GM12878 (cell line): ENCODE measurements around the gene CCND2. TPM values are rescaled to one million over a fixed set of nuclear protein-coding genes. Genes with fewer than 3 reads are reported as not detected.

Experiments
- ATF7 ChIP-seq: fragments of 450-650 bp; IDR thresholded peaks from 2 replicates; pipeline ENCODE4 v1.6.1; 2016; ENCODE audit warnings: low read depth, mild to moderate bottlenecking
- CEBPB ChIP-seq, 2 experiments: fragments of 150-350 bp in 1 of 2; IDR thresholded peaks; 2 replicates each; pipeline ENCODE4 v1.6.1; 2012 to 2014; ENCODE audit warnings: low read depth in 2 of 2, low read length in 2 of 2, borderline replicate concordance in 1 of 2, inconsistent platforms in 1 of 2
- MEF2A ChIP-seq: IDR thresholded peaks from 2 replicates; pipeline ENCODE4 v1.6.1; 2011; ENCODE audit warnings: low read depth, mild to moderate bottlenecking, low read length, moderate library complexity; ENCODE audit not compliant: insufficient read depth
- NFYB ChIP-seq: IDR thresholded peaks from 2 replicates; pipeline ENCODE4 v1.6.1; 2011; ENCODE audit warnings: low read depth, mild to moderate bottlenecking, low read length, improper control_type of control experiment, moderate library complexity; ENCODE audit not compliant: insufficient read depth
- SRF ChIP-seq, 2 experiments: IDR thresholded peaks; 2 replicates each; pipeline ENCODE4 v1.6.1; 2011; ENCODE audit warnings: low read depth in 2 of 2, low read length in 2 of 2, mild to moderate bottlenecking in 1 of 2, moderate library complexity in 1 of 2
- YBX1 ChIP-seq: fragments of 450-650 bp; IDR thresholded peaks from 2 replicates; pipeline ENCODE4 v1.6.1; 2016; ENCODE audit warnings: antibody characterized with exemption
- polyA plus RNA-seq, 11 experiments: library from polyadenylated mRNA; depleted of rRNA in 4 of 11; unstranded in 6 of 11; stranded (reverse) in 5 of 11; fragments of >200 nt; fragmentation: Nextera tagmentation in 4 of 11; fragmentation: Illumina TruSeq in 1 of 11; extraction: Ambion mirVana in 4 of 11; extraction: Trizol in 1 of 11; gene quantifications; 1 replicate in 1 of 11; 2 replicates in 10 of 11; pipeline versions ENCODE4 v1.2.1 to v1.2.3, GENCODE V29; 2011 to 2016; ENCODE audit warnings: inconsistent platforms in 2 of 11, missing spikeins in 2 of 11, low read depth in 1 of 11
- total RNA-seq, 4 experiments: library from RNA; depleted of rRNA in 3 of 4; stranded (reverse); fragments of >200 nt in 3 of 4; fragmentation: Illumina TruSeq in 1 of 4; extraction: Trizol in 1 of 4; gene quantifications; 2 replicates each; pipeline versions ENCODE4 v1.2.1 to v1.2.3, GENCODE V29; 2013 to 2021
- TF ChIP-seq, protein P1 (sequence below): fragments of 450-650 bp; IDR thresholded peaks from 2 replicates; pipeline ENCODE4 v1.6.1; 2017; ENCODE audit warnings: mild to moderate bottlenecking, moderate library complexity
- TF ChIP-seq, protein P2 (sequence below): fragments of 450-650 bp; IDR thresholded peaks from 2 replicates; pipeline ENCODE4 v1.6.1; 2016; ENCODE audit warnings: mild to moderate bottlenecking, moderate library complexity, borderline replicate concordance

Gene CCND2
- total and polyA plus RNA-seq, 10 of the 15 experiments (the other 5 are each of a cell fraction or from before 2014, with no cell fraction given), result 30.1 to 263 (median 152) TPM

DNA sequence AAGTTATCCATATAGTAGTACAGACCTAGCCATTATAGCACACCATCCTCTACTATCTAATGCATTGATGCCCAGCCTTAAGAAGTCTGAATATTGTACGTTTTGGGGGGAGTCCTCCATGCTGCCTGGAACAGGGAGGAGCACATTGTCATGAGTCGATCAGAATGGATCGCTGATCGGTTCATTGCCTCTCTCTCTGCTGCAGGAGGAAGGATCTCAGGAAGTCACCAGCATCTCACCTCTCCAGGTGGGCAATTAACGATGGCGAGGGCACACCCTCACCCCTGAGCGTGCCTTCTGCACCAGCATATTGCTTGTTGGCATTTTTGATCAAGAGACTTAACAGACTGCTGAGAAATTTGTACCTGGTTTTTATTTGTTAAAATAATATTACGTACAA, 11.5 kb downstream of the CCND2 start (continued):
- TF ChIP-seq, protein P1, sequence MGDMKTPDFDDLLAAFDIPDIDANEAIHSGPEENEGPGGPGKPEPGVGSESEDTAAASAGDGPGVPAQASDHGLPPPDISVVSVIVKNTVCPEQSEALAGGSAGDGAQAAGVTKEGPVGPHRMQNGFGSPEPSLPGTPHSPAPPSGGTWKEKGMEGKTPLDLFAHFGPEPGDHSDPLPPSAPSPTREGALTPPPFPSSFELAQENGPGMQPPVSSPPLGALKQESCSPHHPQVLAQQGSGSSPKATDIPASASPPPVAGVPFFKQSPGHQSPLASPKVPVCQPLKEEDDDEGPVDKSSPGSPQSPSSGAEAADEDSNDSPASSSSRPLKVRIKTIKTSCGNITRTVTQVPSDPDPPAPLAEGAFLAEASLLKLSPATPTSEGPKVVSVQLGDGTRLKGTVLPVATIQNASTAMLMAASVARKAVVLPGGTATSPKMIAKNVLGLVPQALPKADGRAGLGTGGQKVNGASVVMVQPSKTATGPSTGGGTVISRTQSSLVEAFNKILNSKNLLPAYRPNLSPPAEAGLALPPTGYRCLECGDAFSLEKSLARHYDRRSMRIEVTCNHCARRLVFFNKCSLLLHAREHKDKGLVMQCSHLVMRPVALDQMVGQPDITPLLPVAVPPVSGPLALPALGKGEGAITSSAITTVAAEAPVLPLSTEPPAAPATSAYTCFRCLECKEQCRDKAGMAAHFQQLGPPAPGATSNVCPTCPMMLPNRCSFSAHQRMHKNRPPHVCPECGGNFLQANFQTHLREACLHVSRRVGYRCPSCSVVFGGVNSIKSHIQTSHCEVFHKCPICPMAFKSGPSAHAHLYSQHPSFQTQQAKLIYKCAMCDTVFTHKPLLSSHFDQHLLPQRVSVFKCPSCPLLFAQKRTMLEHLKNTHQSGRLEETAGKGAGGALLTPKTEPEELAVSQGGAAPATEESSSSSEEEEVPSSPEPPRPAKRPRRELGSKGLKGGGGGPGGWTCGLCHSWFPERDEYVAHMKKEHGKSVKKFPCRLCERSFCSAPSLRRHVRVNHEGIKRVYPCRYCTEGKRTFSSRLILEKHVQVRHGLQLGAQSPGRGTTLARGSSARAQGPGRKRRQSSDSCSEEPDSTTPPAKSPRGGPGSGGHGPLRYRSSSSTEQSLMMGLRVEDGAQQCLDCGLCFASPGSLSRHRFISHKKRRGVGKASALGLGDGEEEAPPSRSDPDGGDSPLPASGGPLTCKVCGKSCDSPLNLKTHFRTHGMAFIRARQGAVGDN, result no peak
- TF ChIP-seq MEF2A (no peak), YBX1 (no peak), SRF (IDR thresholded peaks at IDR 0.05; ENCODE audit: low read depth in 2 of 2, low read length in 2 of 2) (no peak), CEBPB (IDR thresholded peaks at IDR 0.05; ENCODE audit: borderline replicate concordance in 1 of 2, low read depth in 2 of 2, low read length in 2 of 2) (no peak), ATF7 (no peak), NFYB (no peak)
- TF ChIP-seq, protein P2, sequence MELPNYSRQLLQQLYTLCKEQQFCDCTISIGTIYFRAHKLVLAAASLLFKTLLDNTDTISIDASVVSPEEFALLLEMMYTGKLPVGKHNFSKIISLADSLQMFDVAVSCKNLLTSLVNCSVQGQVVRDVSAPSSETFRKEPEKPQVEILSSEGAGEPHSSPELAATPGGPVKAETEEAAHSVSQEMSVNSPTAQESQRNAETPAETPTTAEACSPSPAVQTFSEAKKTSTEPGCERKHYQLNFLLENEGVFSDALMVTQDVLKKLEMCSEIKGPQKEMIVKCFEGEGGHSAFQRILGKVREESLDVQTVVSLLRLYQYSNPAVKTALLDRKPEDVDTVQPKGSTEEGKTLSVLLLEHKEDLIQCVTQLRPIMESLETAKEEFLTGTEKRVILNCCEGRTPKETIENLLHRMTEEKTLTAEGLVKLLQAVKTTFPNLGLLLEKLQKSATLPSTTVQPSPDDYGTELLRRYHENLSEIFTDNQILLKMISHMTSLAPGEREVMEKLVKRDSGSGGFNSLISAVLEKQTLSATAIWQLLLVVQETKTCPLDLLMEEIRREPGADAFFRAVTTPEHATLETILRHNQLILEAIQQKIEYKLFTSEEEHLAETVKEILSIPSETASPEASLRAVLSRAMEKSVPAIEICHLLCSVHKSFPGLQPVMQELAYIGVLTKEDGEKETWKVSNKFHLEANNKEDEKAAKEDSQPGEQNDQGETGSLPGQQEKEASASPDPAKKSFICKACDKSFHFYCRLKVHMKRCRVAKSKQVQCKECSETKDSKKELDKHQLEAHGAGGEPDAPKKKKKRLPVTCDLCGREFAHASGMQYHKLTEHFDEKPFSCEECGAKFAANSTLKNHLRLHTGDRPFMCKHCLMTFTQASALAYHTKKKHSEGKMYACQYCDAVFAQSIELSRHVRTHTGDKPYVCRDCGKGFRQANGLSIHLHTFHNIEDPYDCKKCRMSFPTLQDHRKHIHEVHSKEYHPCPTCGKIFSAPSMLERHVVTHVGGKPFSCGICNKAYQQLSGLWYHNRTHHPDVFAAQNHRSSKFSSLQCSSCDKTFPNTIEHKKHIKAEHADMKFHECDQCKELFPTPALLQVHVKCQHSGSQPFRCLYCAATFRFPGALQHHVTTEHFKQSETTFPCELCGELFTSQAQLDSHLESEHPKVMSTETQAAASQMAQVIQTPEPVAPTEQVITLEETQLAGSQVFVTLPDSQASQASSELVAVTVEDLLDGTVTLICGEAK, result no peak
- TF ChIP-seq, all 136 proteins: peak for 0
